Cortex of kidney (tissue), 1 donor: ENCODE measurements around the gene SNRPA1.
A peak's percentile ranks its signal among the peaks of the same experiment; 100 is the strongest.
"Not testable (repeated sequence)": the region's sequence is repeated elsewhere in the genome, so short reads cannot be mapped to it uniquely, and the experiment has no call there.

Experiments
- DNase-seq: peaks from one replicate; lab custom pipeline; 2025; lab: John Stamatoyannopoulos, UW

SNRPA1 gene

DNA sequence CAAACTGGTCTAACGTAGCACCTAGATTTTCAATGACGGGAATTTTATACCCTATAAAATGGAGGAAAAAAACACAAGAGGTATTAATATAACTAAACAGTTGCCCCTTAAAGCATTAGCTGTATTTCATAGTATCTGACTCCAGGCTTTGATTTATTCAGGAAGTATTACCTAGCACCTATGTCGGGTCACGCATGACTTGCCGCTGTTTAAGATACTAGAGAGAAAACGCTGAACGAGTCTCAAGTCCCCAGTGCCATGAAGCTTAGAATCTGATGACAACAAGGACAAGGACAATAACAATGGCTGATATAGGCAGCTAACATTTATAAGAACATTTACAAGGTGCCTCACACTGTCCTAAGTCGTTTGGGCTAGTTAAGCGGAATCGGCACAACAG, 1.9 kb downstream of the SNRPA1 start:
- DNase-seq = no peak

DNA sequence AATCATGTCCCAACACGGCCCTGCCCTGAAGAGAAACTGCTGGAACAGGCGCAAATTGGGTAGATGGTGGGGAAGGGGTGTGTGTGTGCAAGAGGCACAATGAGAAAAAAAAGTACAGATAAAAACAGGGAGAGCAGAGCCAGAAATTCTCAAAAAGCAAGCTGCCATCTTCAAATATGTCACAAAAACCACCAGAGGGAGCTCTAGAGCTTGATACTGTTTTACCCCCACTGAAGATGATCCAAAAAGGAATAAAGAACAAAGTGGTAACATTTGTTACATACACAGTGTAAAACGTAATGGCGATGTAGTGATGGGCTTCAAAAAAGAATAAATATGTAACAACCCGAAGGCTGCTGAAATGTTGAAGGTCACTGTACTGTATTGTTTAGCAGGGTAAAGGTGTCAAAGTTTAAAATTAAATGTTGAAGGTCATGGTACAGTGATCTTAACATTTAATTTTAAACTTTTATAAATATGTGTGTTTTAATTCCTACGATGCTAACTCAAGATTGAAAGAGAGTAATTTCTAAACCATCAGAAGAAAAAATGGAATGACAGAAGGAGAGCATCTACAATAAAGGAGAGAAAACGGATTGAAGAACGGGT, 6.0 kb downstream of the SNRPA1 start:
- DNase-seq = no peak

DNA sequence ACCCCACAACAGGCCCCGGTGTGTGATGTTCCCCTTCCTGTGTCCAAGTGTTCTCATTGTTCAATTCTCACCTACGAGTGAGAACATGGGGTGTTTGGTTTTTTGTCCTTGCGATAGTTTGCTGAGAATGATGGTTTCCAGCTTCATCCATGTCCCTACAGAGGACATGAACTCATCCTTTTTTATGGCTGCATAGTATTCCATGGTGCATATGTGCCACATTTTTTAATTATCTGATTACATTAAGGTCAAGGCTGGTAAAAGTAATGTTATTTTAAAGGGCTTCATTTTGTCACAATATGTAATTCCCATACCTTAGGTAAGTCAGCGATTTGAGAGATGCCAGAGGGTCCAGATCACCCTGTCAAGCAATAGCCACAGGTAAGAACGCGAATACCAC, 7.7 kb downstream of the SNRPA1 start:
- DNase-seq = not testable (repeated sequence)

GRCh38 chr15:101286471-101287114, 8.5 kb downstream of the SNRPA1 start:
- DNase-seq = no peak

DNA sequence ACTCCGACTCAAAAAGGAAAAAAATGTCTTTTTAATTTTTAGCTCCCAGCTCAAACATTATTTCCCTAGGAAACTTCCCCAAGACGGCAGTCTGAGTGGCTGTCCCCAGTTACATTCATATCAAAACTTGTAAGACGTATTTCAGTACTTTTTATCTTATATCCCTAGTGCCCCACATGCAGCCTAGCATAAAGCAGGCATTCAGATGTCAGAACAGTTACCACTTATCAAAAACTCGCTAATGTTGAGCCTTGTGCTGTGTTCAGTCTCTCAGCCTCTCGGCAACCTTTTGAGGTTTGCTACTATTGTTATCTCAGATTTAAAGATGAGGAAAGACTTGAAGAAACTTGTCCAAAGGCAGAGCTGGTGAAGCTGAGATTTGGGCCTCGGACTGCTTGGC, 11.1 kb downstream of the SNRPA1 start:
- DNase-seq = no peak

DNA sequence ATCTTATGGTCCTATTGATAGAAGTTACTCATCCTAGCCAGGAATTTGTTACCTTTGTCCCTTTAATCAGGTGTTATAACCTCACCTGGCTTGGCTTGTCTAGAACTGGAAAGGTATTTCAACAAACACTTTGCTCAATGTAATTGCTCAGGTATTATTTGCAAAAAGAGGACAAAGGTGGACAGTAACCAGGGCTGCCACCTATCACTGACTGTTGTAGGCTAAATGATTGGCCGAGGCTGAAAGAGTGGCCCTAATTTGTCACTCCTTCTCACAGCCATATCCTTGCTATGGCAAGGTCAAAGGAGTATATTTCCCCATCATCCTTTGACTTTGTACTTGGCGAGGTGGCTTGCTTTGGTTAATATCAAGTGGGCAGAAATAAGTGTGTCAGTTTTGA, 15.0 kb downstream of the SNRPA1 start:
- DNase-seq = no peak

DNA sequence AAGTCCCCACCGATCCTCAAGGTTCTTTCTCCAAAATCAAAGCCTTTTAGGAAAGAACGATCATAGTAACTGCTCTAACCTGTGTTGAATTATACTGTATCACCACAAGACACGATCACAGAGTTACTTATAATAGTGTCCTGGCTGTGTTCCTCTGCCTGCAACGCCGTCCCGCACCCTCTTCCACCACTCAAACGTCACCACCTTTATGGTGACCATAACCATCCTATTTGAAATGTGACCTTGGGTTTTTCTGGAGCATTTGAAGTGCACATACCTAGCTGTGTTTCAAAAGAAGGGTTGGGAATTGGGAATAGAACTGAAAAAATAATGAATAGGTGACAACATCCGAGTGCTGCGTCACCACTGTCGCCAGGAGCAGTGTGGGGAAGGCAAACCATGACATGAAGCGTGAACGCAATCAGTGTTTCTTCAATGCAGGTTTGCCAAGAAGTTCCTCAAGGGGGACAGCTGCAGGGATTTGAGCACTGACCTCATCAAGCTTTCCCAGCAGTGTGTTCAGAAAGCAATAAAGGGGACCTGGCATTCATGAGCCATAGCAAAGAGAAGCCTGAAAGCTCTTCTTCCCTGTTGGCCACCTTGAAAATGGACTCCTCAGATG, 17.0 kb downstream of the SNRPA1 start:
- DNase-seq = no peak

GRCh38 chr15:101277038-101277822, 17.8 kb downstream of the SNRPA1 start, which contains the start of gene SELENOS:
Gene SELENOS (minus strand): TSS chr15:101277485. CDS start chr15:101277417, 68 bp downstream.
- DNase-seq = peak; percentile 39

DNA sequence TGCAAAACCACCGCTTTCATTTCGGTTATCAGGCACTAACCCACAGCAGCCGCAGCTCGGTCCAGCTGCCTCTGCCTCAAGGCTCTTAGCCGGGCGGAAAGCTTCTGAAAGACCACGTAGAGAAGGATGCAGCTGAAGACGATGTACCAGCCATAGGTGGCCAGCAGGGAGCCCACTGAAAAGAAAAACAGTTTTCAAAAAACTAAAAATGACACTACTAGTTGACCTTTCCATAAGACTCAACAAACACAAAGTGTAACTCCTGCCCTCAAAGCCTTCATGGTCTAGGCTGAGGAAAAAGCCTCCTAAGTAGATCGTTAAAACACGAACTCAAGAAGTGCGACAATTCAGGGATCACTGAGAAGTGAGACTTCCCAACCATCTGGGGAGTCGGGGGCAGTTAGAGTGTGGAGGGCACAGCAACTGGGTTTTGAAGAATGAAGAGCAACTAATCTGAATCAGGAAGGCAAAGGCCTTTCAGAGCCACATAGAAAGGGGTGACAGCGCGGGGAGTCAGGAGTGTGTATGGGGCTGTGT, 18.5 kb downstream of the SNRPA1 start:
- DNase-seq = no peak

DNA sequence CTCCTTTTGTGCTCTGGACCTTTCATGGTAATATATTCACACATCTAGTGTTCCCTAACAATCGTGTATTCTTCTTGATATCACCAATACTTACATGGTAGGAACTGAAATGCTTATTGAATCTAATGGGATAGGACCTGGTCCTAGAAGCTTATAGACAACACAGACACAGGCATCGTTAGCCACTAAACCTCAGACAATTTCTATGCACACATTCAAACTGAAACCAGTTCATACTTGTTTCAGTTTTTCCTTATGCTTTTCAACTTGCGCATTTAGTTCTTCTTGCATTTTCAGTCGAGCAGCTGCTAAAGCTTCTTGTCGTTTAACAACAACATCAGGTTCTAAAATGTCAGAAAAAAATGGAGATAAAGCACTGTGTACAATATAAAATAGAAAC, 20.0 kb downstream of the SNRPA1 start:
- no peak for DNase-seq

- no peak for DNase-seq
These were observed 21.5 kb downstream of the SNRPA1 start for GRCh38 chr15:101273534-101273933.

DNA sequence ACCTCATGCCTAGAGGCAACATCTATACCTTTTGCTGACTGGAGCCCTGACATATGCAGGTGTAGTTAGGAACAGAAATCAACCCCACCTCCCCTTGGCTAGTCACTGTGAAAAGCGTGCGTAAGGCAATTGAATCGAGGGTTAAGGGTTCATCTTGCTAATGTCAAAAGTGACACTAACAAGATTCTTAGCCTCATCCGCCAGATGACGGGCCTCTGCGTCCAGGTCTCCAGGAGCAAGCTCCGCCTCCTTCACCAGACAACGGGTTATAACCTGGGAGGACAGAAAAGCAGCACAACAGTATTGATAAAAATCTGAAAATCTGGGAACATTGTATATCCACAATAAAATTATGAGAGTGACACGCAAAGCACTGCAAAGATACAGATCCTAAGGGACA, 22.5 kb downstream of the SNRPA1 start:
- DNase-seq = no peak

- no peak for DNase-seq
These were observed 25.4 kb downstream of the SNRPA1 start for GRCh38 chr15:101269479-101270223.

DNA sequence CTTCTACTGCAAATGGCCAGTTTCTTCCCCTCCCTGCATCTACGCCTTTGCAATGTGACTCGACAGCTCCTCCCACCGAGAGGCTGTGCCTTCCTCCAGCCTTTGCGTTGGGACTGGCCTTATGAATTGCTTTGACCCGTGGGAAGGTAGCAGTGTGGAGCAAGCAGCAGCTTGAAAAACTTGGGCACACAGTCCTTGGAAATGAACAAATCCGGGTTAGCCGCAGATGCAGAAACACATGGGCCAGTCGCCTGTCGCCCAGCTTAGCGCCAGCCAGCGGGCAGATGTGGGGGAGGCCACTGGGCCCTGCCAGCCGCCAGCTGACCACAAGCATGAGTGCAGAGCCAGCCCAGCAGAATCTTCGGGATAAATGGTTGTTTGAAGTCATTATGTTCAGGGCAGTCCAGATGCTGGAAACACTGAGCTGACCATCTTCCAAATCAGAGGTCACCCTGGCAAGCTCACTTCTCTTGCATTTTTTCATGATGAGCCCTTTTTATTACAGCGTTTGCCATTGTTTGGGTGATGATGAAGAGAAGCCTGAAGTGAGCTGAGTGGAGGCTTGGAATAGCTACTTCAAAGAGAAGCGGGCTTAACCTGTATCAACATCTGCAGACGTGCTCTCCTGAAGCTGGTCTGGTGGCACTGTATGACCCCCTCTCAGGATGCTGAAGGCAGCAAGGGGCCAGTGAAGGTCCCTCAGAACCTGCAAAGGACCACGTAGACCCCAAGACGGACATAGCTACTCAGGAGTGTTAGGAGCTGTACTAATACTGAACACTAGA, 27.5 kb downstream of the SNRPA1 start:
- DNase-seq = no peak

DNA sequence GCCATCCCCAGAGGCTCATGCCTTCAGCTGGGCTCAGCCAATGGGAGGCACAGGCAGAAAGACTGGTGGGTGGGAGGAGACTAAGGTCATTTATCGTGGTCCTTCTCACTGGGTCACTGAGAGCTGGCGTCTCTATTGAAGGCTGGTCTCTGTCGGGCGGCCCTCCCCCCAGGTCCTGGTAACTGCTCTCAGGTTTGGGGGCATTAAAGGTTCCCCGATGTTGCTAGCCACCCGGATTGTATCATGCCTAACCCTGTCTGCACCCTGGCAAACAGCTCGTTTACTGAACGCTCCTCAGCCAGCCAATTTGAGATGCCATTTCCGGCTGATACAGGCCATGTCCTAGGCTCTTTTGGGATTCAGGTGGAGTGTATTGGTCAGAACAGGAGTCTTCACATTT, 28.3 kb downstream of the SNRPA1 start:
- no peak for DNase-seq

- no peak for DNase-seq
These were observed 29.0 kb downstream of the SNRPA1 start for GRCh38 chr15:101266034-101266433.

DNA sequence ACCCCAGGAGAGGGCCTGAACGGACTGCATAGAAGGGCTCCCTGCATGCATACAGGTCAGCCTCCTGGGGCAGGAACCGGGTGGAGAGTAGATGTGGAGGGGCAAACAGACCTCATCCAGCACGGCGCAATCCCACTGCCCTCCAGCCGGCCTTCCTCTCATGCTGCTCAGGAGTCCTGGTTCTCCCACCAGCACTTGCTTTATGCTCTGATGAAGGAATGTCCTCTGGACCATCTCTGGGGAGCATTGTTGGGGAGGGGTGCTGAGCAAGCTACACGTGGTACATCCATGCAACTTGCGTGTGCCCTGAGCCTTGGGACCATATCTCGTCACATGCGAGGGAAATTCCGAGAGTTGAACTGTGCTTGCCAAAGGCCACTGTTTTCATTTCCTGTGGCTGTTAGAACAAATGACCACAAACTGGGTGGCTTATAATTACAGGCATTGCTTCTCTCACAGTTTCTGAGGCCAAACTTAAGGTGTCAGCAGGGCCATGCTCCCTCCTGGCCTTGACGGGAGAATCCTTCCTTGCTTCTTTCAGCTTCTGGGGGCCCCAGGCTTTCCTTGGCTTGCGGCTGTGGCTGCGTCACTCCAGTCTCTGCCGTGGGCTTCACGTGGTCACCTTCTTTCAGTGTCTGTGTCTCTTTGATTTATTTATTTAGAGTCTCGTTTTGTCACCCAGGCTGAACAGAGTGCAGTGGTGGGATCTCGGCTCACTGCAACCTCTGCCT, 30.0 kb downstream of the SNRPA1 start:
- no peak for DNase-seq

- DNase-seq = no peak
These were observed 31.0 kb downstream of the SNRPA1 start for GRCh38 chr15:101264011-101264410.

DNA sequence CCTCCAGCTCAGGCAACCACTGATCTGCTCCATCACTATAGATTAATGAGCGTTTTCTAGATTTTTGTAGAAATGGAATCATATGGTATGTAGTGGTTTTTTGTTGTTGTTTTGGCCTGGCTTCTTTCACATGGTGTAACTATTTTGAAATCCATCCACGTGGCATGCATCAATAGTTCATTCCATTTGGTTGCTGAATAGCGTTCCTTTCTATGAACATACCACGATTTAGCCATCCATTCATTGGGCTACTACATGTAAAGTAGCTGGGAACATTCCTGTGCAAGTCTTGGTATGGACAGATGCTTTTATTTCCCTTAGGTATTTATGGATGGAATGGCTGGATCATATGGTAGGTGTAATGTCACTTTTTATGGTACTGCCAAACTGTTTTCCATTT, 32.5 kb downstream of the SNRPA1 start:
- no peak for DNase-seq
